ENCODE measurements around the gene MFSD11.
"Not testable (repeated sequence)": the region's sequence is repeated elsewhere in the genome, so short reads cannot be mapped to it uniquely, and the experiment has no call there.

The MFSD11 gene

DNA sequence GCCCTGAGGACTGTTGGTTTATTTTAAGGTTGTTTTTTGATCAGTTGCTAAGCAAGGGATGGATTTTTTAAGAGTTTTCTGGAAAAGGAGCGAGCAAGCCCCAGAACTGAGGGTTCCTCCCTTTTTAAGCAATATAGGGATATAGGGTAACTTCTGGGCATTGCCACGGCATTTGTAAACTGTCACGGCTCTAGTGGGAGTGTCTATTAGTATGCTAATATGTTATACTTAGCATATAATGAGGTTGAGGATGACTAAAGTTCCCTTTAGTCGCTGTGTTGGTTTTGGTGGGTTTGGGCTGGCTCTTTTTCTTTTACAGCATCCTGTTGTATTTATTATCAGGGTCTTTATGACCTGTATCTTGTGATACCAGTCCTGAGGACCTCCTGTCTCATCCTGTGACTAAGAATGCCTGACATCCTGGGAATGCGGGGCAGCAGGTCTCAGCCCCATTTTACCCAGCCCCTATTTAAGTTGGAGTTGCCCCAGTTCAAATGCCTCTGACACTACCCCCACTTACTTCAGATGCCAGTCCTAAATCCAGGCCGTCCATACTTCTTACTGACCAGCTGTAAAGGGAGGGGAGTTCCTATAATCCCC is 59.4 kb downstream of the MFSD11 start:
- no peak for DNase-seq (ENCODE audit: low read depth in 2 of 2)

DNA sequence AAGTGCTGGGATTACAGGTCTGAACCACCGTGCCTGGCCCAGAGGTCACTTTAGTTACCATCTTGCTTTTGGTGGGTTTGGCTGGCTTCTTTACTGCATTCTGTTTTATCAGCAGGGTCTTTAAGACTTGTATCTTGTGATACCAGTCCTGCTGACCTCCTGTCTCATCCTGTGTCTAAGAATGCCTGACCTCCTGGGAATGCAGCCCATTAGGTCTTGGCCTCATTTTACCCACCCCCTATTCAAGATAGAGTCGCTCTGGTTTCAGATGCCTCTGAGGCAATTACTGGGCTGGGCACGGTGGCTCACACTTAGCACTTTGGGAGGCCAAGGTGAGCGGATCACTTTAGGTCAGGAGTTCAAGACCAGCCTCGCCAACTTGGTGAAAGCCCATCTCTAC is 63.8 kb downstream of the MFSD11 start:
- DNase-seq (ENCODE audit: low read depth in 2 of 2) = no peak

DNA sequence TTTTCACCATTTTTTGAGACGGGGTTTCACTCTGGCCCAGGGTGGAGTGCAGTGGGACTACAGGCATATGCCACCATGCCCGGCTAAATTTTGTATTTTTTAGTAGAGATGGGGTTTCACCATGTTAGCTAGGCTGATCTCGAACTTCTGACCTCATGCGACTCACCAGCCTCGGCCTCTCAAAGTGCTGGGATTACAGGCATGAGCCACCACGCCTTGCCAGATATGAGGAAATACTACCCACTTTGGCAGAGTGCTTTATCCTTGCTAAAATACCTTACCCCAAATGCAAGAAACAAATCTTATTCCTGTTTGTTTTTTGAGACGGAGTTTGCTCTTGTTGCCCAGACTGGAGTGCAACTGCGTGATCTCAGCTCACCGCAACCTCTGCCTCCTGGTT is 67.4 kb downstream of the MFSD11 start:
- DNase-seq (ENCODE audit: low read depth in 2 of 2) = no peak

DNA sequence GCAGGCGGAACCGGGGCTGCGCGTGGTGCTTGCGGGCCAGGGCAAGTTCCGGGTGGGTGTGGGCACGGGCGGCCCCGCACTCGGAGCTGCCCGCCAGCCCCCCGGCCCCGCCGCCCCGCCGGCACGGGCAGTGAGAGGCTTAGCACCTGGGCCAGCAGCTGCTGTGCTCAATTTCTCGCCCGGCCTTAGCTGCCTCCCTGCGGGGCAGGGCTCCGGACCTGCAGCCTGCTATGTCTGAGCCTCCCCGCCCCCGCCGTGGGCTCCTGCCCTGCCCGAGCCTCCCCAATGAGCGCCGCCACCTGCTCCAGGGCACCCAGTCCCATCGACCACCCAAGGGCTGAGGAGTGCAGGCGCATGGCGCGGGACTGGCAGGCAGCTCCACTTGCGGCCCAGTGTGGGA is 68.2 kb downstream of the MFSD11 start:
- not testable (repeated sequence) for DNase-seq (ENCODE audit: low read depth in 2 of 2)

DNA sequence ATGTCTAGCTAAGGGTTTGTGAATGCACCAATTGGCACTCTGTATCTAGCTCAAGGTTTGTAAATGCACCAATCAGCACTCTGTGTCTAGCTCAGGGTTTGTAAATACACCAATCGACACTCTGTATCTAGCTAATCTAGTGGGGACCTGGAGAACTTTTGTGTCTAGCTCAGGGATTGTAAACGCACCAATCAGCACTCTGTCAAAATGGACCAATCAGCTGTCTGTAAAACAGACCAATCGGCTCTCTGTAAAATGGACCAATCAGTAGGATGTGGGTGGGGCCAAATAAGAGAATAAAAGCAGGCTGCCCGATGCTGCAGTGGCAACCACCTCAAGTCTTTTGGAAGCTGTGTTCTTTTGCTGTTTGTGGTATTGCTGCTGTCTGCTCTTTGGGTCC is 68.8 kb downstream of the MFSD11 start:
- DNase-seq (ENCODE audit: low read depth in 2 of 2) = not testable (repeated sequence)

DNA sequence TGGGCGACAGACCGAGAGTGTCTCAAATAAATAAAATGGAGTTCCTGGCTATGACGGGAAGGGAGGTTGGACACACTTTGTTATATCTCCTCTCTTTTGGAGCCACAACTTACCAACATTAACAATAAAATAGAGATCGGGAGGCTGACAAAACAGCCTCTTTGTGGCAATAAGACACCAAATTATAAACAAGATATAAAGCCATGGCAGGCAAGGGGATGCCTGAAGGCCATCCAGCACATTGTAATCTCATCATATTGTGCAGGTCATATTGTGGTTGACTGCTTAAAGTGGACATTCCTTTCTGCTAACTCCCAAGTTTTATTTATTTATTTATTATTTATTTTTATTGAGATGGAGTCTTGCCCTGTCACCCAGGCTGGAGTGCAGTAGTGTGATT is 70.4 kb downstream of the MFSD11 start:
- DNase-seq (ENCODE audit: low read depth in 2 of 2) = no peak

DNA sequence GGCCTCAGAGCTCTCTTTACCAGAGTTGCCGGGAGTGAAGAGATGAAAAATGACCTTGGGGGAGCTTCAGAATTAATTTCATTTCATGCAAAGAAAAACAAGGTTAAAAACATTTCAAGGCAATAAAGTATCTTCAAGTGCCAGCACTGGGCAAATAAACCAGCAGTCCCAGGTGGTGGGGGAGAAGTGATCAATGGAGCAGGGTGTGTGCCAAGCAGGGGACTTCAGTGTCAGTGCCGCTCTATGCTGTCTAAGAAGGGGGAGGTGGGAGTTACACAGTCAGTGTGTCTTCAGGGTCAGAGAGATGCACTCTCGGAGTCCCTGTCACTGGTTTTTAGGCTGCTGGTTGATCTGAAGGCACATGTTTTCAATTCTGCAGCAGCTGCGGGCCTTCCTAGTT is 73.0 kb downstream of the MFSD11 start:
- DNase-seq (ENCODE audit: low read depth in 2 of 2) = no peak

DNA sequence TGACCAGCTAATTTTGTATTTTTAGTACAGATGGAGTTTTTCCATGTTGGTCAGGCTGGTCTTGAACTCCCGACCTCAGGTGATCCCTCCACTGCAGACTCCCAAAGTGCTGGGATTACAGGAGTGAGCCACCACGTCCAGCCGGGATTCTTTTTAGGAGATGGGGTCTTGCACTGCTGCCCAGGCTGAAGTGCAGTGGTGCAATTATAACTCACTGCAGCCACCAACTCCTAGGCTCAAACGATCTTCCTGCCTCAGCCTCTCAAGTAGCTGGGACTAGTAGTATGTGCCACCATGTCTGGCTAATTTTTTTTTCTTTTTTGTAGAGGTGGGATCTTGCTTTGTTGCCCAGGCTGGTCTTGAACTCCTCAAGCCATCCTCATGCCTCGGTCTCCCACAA is 73.9 kb downstream of the MFSD11 start:
- no peak for DNase-seq (ENCODE audit: low read depth in 2 of 2)

DNA sequence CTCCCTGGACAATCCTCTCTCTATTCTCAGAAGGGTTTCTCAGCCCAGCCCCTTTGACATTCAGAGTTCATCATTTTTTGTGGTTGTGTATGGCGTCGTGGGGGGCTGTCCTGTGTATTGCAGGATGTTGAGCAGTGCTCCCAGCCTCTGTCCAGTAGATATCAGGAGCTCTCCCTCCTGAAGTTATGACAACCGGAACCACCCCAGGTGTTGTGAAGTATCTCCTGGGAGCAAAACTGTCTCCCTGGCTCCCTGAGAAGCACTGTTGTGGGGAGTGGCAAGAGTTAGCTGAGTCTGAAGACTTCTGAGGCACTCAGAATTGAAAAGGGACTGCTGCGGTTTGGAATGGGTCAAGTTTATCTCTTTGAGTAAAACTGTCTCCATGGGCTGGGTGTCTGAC is 74.3 kb downstream of the MFSD11 start:
- no peak for DNase-seq (ENCODE audit: low read depth in 2 of 2)

DNA sequence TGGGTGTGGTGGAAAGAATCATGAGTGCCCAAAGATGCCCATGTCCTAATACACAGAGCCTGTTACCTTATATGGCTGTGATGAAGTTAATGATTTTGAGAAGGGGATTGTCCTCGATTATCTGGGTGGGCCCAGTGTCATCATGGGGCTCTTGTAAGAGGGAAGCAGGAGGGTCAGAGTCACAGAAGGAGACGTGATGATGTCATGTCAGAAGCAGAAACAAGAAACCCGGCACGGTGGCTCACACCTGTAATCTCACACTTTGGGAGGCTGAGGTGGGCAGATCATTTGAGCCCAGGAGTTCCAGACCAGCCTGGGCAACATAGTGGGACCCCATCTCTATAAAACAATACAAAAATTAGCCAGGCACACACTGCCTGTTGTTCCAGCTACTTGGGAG is 75.0 kb downstream of the MFSD11 start:
- no peak for DNase-seq (ENCODE audit: low read depth in 2 of 2)

DNA sequence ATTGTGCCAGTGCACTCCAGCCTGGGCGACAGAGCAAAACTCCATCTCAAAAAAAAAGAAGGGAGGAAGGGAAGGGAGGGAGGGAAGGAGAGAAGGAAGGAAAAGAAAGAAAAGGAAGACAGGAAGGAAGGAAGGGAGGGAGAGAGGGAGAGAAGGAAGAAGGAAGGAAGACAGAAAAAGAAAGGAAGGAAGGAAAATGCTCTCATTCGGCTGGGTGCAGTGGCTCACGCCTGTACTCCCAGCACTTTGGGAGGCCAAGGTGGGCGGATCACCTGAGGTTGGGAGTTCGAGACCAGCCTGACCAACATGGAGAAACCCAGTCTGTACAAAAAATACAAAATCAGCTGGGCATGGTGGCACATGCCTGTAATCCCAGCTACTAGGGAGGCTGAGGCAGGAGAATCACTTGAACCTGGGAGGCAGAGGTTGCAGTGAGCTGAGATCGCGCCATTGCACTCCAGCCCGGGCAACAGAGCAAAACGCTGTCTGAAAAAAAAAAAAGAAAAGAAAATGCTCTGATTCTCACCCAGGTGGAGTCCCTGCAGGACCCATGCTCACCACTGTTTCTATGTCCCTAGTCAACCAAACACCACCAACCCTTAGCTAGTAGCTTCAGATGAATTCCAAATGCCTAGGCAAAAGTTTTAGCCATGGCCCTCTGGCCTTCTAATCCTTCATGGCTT is 78.1 kb downstream of the MFSD11 start:
- DNase-seq (ENCODE audit: low read depth in 2 of 2) = not testable (repeated sequence)

DNA sequence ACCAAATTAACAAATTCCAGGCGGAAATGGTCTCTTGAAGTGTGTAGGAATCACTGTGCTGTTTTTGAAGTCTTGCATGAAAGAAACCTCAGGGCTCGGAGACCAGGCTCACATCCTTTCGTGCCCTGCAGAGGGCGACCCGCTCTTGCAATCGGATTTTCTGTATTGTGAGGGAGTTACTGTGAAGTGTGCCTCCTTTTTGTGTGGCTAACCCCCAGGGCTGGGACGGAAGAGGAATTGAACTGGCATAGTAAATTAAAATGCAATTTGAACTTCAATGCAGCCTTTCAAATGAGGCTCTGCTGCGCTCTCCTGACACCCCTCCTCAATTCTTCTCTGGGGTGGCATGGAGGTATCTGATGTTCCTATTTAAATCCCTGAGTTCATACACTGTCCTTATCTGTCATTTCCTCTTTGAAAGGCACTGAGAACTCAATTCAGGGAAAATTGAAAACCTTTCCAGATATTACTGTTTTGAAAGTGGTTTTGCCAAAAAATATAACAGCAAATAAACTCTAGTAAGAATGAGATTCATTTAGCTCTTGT is 78.7 kb downstream of the MFSD11 start:
- DNase-seq (ENCODE audit: low read depth in 2 of 2) = peak; percentile 6 to 17

DNA sequence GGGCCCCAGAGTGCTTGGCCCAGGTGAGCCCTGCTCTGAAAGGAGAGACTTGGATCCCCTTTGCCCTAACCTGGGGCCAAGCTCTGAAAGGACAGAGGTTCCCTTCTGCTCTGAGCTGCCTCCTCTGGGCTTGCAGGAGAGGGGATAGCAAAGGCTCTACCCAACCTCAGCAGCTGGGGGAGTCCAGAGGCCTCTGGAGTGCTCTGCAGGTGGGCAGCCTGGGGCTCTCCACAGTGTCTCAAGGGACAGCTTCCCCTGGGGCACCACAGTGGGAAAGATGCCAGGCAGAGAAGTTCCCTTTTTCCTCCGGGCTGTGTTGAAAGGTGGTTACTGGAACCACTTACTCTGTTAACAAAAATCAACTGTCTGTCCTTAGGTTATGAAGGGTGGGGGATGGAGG is 82.1 kb downstream of the MFSD11 start:
- DNase-seq (ENCODE audit: low read depth in 2 of 2) = no peak

DNA sequence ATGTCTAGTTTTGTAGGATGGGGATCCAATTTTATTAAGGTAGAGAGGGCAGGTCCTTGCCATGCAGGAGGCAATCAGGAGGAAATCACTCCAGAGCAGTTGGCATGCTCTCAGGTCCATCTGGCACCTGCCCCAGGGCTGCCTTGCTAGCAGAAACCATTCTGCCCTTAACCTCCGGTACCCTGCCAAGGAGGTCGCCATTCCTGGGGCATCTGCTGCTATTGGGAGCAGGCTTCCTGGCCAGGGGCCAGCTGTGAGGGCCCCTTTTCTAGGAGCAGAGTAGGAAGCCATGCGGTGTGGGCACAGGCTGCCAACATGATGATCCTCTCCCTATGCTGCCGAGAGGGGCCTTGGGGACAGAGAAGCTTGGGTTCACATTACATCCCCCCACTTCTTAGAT is 82.6 kb downstream of the MFSD11 start:
- DNase-seq (ENCODE audit: low read depth in 2 of 2) = no peak

DNA sequence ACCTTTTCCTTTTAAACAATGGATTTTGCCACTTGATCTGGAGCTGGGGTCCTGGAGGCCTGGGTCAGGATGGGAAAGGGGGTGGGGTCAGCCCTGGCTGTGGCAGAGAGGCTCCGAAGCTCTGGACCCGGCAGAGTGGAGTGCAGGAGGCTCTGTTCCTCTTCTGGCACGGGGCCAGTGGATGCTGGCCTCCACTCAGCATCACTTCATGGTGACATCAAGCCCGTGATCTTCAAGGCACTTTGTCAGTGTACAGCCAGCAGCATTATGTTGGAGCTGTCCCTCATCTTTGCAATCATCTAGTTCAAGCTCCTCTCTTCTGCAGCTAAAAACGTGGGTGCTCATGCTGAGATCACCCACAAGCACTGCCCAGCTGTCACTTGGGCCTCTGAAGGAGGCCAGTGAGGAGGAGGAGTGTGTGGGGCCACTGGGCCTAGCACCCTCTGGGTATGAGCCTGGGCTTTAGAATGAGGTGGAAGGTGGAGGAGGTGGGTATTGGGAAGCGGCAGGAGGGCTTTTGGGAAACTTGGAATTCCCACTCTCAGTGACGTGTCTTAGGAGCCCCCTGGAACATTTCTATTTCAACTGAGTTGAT is 84.4 kb downstream of the MFSD11 start:
- no peak for DNase-seq (ENCODE audit: low read depth in 2 of 2)

DNA sequence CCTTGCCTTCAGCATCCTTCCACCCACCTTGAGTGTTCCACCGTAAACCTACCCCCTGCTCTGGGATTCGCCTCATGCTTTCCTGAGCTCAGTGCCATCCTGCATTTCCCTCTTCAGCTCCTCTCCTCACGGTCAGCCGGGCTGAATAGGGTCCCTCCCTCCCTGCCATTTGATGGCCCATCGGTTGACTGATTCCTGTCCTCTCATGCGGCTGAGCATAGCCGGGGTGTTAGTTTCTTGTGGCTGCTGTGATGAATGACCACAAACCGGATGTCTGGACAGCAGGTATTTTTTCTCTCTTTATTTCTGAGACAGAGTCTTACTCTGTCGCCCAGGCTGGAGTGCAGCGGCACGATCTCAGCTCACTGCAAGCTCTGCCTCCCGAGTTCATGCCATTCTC is 86.2 kb downstream of the MFSD11 start:
- no peak for DNase-seq (ENCODE audit: low read depth in 2 of 2)

DNA sequence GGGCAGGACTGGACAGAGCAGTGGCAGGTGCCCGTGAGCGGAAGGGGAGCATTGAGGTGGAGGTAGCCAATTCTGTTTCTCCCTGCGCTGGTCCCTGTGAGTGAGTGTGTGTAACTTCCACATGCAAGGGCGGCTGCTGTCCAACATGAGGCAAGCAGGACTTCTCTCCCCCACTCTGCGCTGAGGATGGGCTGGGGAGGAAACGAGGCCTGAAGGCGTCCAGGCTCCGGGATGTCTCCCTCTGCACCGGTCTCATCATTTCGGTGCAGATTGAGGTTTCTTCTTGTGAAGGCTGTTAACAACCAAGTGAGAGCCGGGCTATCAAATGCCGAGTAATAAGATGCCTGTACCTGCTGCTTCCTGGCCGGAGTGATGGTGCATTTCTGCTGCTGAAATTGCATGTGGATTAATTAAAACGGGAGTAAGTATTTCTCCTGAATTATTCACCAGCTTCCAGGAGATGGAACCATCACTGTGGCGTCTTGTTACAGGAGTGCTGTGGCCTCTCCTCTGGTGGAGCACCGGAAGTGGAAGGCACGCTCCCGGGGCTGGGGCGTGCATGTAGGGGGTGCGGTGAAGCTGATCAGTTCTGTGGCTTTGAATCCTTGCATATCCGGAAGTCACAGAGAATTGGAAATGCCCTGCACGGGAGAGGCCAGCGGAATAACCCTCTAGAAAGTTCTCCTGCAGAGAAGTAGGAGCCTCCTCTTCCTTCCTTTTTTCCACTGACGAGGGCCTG is 88.6 kb downstream of the MFSD11 start:
- DNase-seq (ENCODE audit: low read depth in 2 of 2) = no peak

DNA sequence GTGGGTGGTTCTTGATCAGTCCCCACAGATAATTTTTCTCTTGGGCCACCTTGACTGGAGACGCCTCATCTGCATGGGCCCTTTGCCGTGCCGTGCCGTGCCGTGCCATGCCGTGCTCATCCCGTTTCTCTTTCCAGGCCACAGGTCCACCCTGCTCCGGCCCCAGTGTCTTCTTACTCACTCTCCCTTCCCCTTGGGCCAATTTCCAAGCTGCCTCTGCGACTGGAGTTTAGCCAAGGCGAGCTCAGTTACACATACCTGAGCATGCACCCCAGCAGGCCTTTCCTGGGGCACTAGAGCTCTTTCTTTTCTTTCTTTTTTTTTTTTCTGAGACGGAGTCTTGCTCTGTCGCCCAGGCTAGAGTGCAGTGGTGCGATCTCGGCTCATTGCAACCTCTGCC is 89.8 kb downstream of the MFSD11 start:
- no peak for DNase-seq (ENCODE audit: low read depth in 2 of 2)
